ENCODE results near the gene ZNF581. TPM values are rescaled to one million over a fixed set of nuclear protein-coding genes. Genes with fewer than 3 reads are reported as not detected.

The ZNF581 gene
- total RNA-seq, 1 experiment from 2014 or later: 37.5 TPM

GRCh38 chr19:55619286-55619685, 24.2 kb upstream of the ZNF581 start:
- Histone ChIP-seq H3K4me1 (ENCODE audit: insufficient read depth, low read length) (0 out of 2 replicates have a peak, but pooled peaks cover 4% of the 10 kb centered on the region), H3K9me2 (replicated peaks; ENCODE audit: low read length) (no peaks in the 10 kb centered on the region), H4K20me1 (ENCODE audit: low read length) (peaks cover 4% of the 10 kb centered on the region; the same call in 1 of the 2 replicates), H3K4me2 (ENCODE audit: low read length) (no peak overlapping the region), H3K36me3 (ENCODE audit: low read depth, low read length) (no peaks in the 10 kb centered on the region; the same call in 1 of the 2 replicates), H3K79me2 (ENCODE audit: low read length) (peaks cover 8% of the 10 kb centered on the region), H3K4me3 (ENCODE audit: low read length) (no peak overlapping the region), H2AFZ (ENCODE audit: low read length) (no peak overlapping the region), H3K27ac (ENCODE audit: low read length) (no peak overlapping the region), H3F3A (ENCODE audit: low read length, unreplicated experiment) (no peaks in the 10 kb centered on the region), H3K27me3 (ENCODE audit: low read length) (no peaks in the 10 kb centered on the region), H3K9ac (ENCODE audit: low read length) (no peak overlapping the region), H3K9me3 (ENCODE audit: low read length) (no peaks in the 10 kb centered on the region)
- ATAC-seq (no peak), DNase-seq (no peak)
- POLR2A ChIA-PET (ENCODE audit: unreplicated experiment): no interaction called here
- CTCF ChIA-PET: no interaction called here
- TSS peak; percentile 19 for BruUV-seq (replicated peaks)
- no peak for TF ChIP-seq EZH2 (IDR thresholded peaks at IDR 0.05; ENCODE audit: low read length, unreplicated experiment)
- no peak for TF ChIP-seq CTCF (conservative IDR thresholded peaks at IDR 0.05; ENCODE audit: low read depth, low read length)
- TF ChIP-seq EZH2phosphoT487 (IDR thresholded peaks at IDR 0.05; ENCODE audit: borderline replicate concordance, low read length): no peak
- intact Hi-C loops (cut with micrococcal nuclease): no loop called here

DNA sequence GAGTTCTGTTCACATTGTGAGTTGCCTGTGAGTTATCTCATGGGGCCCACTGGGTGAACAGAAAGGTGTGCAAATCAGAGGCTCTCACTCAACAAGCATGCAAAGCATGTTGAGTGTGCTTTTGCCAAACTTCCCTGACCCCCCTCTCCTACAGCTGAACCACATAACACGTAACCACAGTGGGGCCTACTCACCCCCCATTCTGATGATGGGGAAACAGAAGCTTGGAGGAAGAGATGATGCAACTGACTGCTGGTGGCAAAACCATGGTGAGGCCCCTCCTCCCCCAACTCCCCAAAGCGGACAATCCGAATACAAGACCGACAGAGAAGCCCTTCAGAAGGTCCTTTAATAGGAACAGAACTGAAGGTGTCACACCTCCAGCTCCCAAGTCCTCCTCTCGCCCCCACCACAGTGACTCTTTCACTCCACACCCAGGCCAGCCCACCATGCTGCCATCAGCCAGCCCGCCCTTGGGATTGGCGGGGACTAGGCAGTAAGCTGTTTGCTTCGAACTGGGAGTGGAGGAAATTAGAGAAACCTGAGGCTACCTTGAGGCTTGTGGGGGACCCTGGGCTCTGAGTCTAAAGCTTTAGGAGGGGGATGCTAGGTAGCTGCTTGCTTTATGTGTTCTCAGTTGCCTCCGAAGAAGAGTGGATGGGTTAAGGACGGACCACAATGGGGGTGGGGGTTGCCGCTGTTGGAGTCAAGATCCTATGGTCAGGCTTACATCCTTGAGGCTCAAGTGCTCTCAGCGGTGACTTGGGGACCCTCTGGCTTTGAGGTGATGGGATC, 22.8 kb upstream of the ZNF581 start:
- H3K4me3 ChIP-seq (ENCODE audit: low read length): no peak overlapping the region
- H2AFZ ChIP-seq (ENCODE audit: low read length): no peak overlapping the region
- H3K79me2 ChIP-seq (ENCODE audit: low read length): peaks cover 8% of the 10 kb centered on the region
- no peaks in the 10 kb centered on the region; the same call in 1 of the 2 replicates for H3K36me3 ChIP-seq (ENCODE audit: low read depth, low read length)
- TF ChIP-seq CTCF (conservative IDR thresholded peaks at IDR 0.05; ENCODE audit: low read depth, low read length) (no peak), EZH2phosphoT487 (IDR thresholded peaks at IDR 0.05; ENCODE audit: borderline replicate concordance, low read length) (no peak), EZH2 (IDR thresholded peaks at IDR 0.05; ENCODE audit: low read length, unreplicated experiment) (no peak)
- intact Hi-C loops (cut with micrococcal nuclease): no loop called here
- no peak overlapping the region for H3K27ac ChIP-seq (ENCODE audit: low read length)
- H3K27me3 ChIP-seq (ENCODE audit: low read length): no peaks in the 10 kb centered on the region
- no peaks in the 10 kb centered on the region for H3F3A ChIP-seq (ENCODE audit: low read length, unreplicated experiment)
- ATAC-seq: no peak
- ChIA-PET CTCF (no interaction called here), POLR2A (ENCODE audit: unreplicated experiment) (no interaction called here)
- no peaks in the 10 kb centered on the region for H3K9me2 ChIP-seq (replicated peaks; ENCODE audit: low read length)
- H3K4me2 ChIP-seq (ENCODE audit: low read length): no peak overlapping the region
- no peak for DNase-seq
- H3K4me1 ChIP-seq (ENCODE audit: insufficient read depth, low read length): peaks cover 10% of the 10 kb centered on the region
- peaks cover 4% of the 10 kb centered on the region; the same call in 1 of the 2 replicates for H4K20me1 ChIP-seq (ENCODE audit: low read length)
- no TSS peak for BruUV-seq (replicated peaks)
- no peaks in the 10 kb centered on the region for H3K9me3 ChIP-seq (ENCODE audit: low read length)
- no peak overlapping the region for H3K9ac ChIP-seq (ENCODE audit: low read length)

- ATAC-seq (no peak), DNase-seq (no peak)
- Histone ChIP-seq H3F3A (ENCODE audit: low read length, unreplicated experiment) (no peaks in the 10 kb centered on the region), H3K36me3 (ENCODE audit: low read depth, low read length) (no peaks in the 10 kb centered on the region; the same call in 1 of the 2 replicates), H3K27ac (ENCODE audit: low read length) (no peak overlapping the region), H4K20me1 (ENCODE audit: low read length) (peaks cover 4% of the 10 kb centered on the region; the same call in 1 of the 2 replicates), H3K9me3 (ENCODE audit: low read length) (no peaks in the 10 kb centered on the region), H3K9me2 (replicated peaks; ENCODE audit: low read length) (no peaks in the 10 kb centered on the region), H2AFZ (ENCODE audit: low read length) (no peak overlapping the region), H3K4me1 (ENCODE audit: insufficient read depth, low read length) (peaks cover 10% of the 10 kb centered on the region), H3K27me3 (ENCODE audit: low read length) (no peaks in the 10 kb centered on the region), H3K79me2 (ENCODE audit: low read length) (peaks cover 8% of the 10 kb centered on the region), H3K9ac (ENCODE audit: low read length) (no peak overlapping the region), H3K4me3 (ENCODE audit: low read length) (no peak overlapping the region), H3K4me2 (ENCODE audit: low read length) (no peak overlapping the region)
- intact Hi-C loops (cut with micrococcal nuclease): no loop called here
- POLR2A ChIA-PET (ENCODE audit: unreplicated experiment): no interaction called here
- CTCF ChIA-PET: no interaction called here
- TF ChIP-seq EZH2 (IDR thresholded peaks at IDR 0.05; ENCODE audit: low read length, unreplicated experiment) (no peak), EZH2phosphoT487 (IDR thresholded peaks at IDR 0.05; ENCODE audit: borderline replicate concordance, low read length) (no peak), CTCF (conservative IDR thresholded peaks at IDR 0.05; ENCODE audit: low read depth, low read length) (no peak)
- BruUV-seq (replicated peaks): no TSS peak
Measured at GRCh38 chr19:55621205-55621672, 22.2 kb upstream of the ZNF581 start.
